GM11168 (cell line): ENCODE measurements around the gene EDIL3.
"Not testable (repeated sequence)": the region's sequence is repeated elsewhere in the genome, so short reads cannot be mapped to it uniquely, and the experiment has no call there.

ENCODE experiments used
- in situ Hi-C: fragments of 300-500 bp; cut with MboI; formaldehyde crosslinking; loops from one replicate; pipeline ENCODE4 v1.12.0; 2022; ENCODE audit warnings: low sequenced_read_pairs; ENCODE audit not compliant: unreplicated experiment

Gene EDIL3

GRCh38 chr5:84309850-84310249, 74.8 kb downstream of the EDIL3 start:
- in situ Hi-C loops, result not testable (repeated sequence)

GRCh38 chr5:84306601-84307000, 78.1 kb downstream of the EDIL3 start:
- in situ Hi-C loops, result no loop called here

- in situ Hi-C loops, result no loop called here
Measured at GRCh38 chr5:84304599-84304998, 80.1 kb downstream of the EDIL3 start.

GRCh38 chr5:84303315-84303714, 81.4 kb downstream of the EDIL3 start:
- in situ Hi-C loops, result no loop called here

- in situ Hi-C loops, result no loop called here
Measured at GRCh38 chr5:84301535-84301934, 83.1 kb downstream of the EDIL3 start.

GRCh38 chr5:84299959-84300358, 84.7 kb downstream of the EDIL3 start:
- in situ Hi-C loops, result no loop called here

- in situ Hi-C loops, result no loop called here
Measured at GRCh38 chr5:84298628-84299027, 86.1 kb downstream of the EDIL3 start.

- in situ Hi-C loops, result not testable (repeated sequence)
Measured at GRCh38 chr5:84297641-84298040, 87.0 kb downstream of the EDIL3 start.

GRCh38 chr5:84292788-84293653, 91.7 kb downstream of the EDIL3 start:
- in situ Hi-C loops, result no loop called here

- in situ Hi-C loops, result no loop called here
Measured at GRCh38 chr5:84292000-84292642, 92.6 kb downstream of the EDIL3 start.

- in situ Hi-C loops, result no loop called here
Measured at GRCh38 chr5:84290673-84291072, 94.0 kb downstream of the EDIL3 start.

- in situ Hi-C loops, result no loop called here
Measured at GRCh38 chr5:84290161-84290560, 94.5 kb downstream of the EDIL3 start.

- in situ Hi-C loops, result no loop called here
Measured at GRCh38 chr5:84287951-84288350, 96.7 kb downstream of the EDIL3 start.

GRCh38 chr5:84286662-84287061, 98.0 kb downstream of the EDIL3 start:
- in situ Hi-C loops, result no loop called here

GRCh38 chr5:84285641-84286637, 98.7 kb downstream of the EDIL3 start:
- in situ Hi-C loops, result no loop called here

GRCh38 chr5:84281383-84281782, 103.3 kb downstream of the EDIL3 start:
- in situ Hi-C loops, result no loop called here

- in situ Hi-C loops, result no loop called here
Measured at GRCh38 chr5:84279234-84279633, 105.4 kb downstream of the EDIL3 start.

- in situ Hi-C loops, result no loop called here
Measured at GRCh38 chr5:84275609-84276008, 109.1 kb downstream of the EDIL3 start.

GRCh38 chr5:84274585-84275468, 109.9 kb downstream of the EDIL3 start:
- in situ Hi-C loops, result no loop called here

- in situ Hi-C loops, result no loop called here
Measured at GRCh38 chr5:84273517-84273883, 111.2 kb downstream of the EDIL3 start.
